SK-N-SH (cell line): ENCODE results near the gene C17orf113. TPM values are rescaled to one million over a fixed set of nuclear protein-coding genes. Genes with fewer than 3 reads are reported as not detected.

Source experiments
- CTCF ChIA-PET: fragments of 300-600, 350-600 bp; formaldehyde crosslinking; extraction: SDS; loops from one replicate; lab custom pipeline; 2021; lab: Yijun Ruan, JAX
- POLR2A ChIA-PET: fragments of 350-600 bp; sonication (Branson Sonifier 250); formaldehyde crosslinking; extraction: SDS; loops from one replicate; lab custom pipeline; 2020; ENCODE audit warnings: antibody characterized with exemption, inconsistent platforms; lab: Yijun Ruan, JAX
- DNase-seq: peaks from one replicate; pipeline ENCODE4 v3.0.0; 2012
- H2AFZ ChIP-seq: fragments of 200-600 bp; sonication (generic); 2 replicates; pipeline ENCODE4 v1.8.1; 2016; ENCODE audit warnings: antibody characterized with exemption, mild to moderate bottlenecking, low read depth
- H3F3A ChIP-seq: fragments of 200-600 bp; sonication (generic); replicated peaks from 2 replicates; pipeline ENCODE3; 2016; ENCODE audit warnings: antibody characterized with exemption, mild to moderate bottlenecking; ENCODE audit not compliant: insufficient read depth
- H3K27ac ChIP-seq, 2 experiments: fragments of 200-500 bp in 1 of 2; fragments of 200-600 bp in 1 of 2; sonication (Bioruptor generic) in 1 of 2; sonication (generic), shearing (Covaris generic) in 1 of 2; 2 replicates each; pipeline versions ENCODE4 v1.5.1 to v1.6.1; 2014 to 2016; ENCODE audit warnings: low read depth in 2 of 2, inconsistent platforms in 1 of 2, low read length in 1 of 2, mild to moderate bottlenecking in 1 of 2, mixed read lengths in 1 of 2
- H3K27me3 ChIP-seq: fragments of 200-600 bp; sonication (generic), shearing (Covaris generic); 2 replicates; pipeline ENCODE4 v1.6.1; 2016; ENCODE audit warnings: mixed run types; ENCODE audit not compliant: insufficient read depth
- H3K36me3 ChIP-seq, 2 experiments: fragments of 200-500 bp in 1 of 2; fragments of 200-600 bp in 1 of 2; sonication (Bioruptor generic) in 1 of 2; sonication (generic) in 1 of 2; replicated peaks in 1 of 2; 2 replicates each; pipeline versions ENCODE3 to v1.5.1; 2014 to 2016; ENCODE audit warnings: low read length in 1 of 2, mild to moderate bottlenecking in 1 of 2; ENCODE audit not compliant: insufficient read depth in 2 of 2, control insufficient read depth in 1 of 2
- H3K4me1 ChIP-seq, 2 experiments: fragments of 200-500 bp in 1 of 2; fragments of 200-600 bp in 1 of 2; sonication (Bioruptor generic) in 1 of 2; sonication (generic), shearing (Covaris generic) in 1 of 2; 2 replicates each; pipeline versions ENCODE4 v1.5.1 to v1.6.1; 2014 to 2016; ENCODE audit warnings: low read depth in 1 of 2, low read length in 1 of 2, mixed run types in 1 of 2; ENCODE audit not compliant: insufficient read depth in 2 of 2, control insufficient read depth in 1 of 2
- H3K4me2 ChIP-seq: fragments of 200-600 bp; sonication (generic), shearing (Covaris generic); 2 replicates; pipeline ENCODE4 v1.6.1; 2017; ENCODE audit warnings: mixed run types
- H3K4me3 ChIP-seq, 2 experiments: fragments of 200-500 bp in 1 of 2; fragments of 200-600 bp in 1 of 2; sonication (Bioruptor generic) in 1 of 2; sonication (generic), shearing (Covaris generic) in 1 of 2; 2 replicates each; pipeline versions ENCODE4 v1.5.1 to v1.8.1; 2014 to 2016; ENCODE audit warnings: low read depth in 2 of 2, inconsistent platforms in 1 of 2, low read length in 1 of 2, mild to moderate bottlenecking in 1 of 2, mixed read lengths in 1 of 2, moderate library complexity in 1 of 2
- H3K79me2 ChIP-seq: fragments of 200-600 bp; sonication (generic); 2 replicates; pipeline ENCODE4 v1.8.1; 2017; ENCODE audit warnings: mild to moderate bottlenecking; ENCODE audit not compliant: insufficient read depth
- H3K9ac ChIP-seq: fragments of 200-600 bp; sonication (generic); 2 replicates; pipeline ENCODE4 v1.6.1; 2017; ENCODE audit warnings: mixed run types
- H3K9me2 ChIP-seq: fragments of 200-600 bp; sonication (generic); 2 replicates; pipeline ENCODE4 v1.6.1; 2017; ENCODE audit warnings: mixed run types
- H3K9me3 ChIP-seq: fragments of 200-600 bp; sonication (generic); 2 replicates; pipeline ENCODE4 v1.6.1; 2017; ENCODE audit warnings: mixed run types, mild to moderate bottlenecking, moderate library complexity
- H4K20me1 ChIP-seq: fragments of 200-600 bp; sonication (generic); 2 replicates; pipeline ENCODE4 v1.6.1; 2017; ENCODE audit warnings: mild to moderate bottlenecking, mixed run types; ENCODE audit not compliant: insufficient read depth
- CHD2 ChIP-seq: fragments of 150-350 bp; IDR thresholded peaks from 2 replicates; pipeline ENCODE4 v1.6.1; 2018; ENCODE audit warnings: low read length; ENCODE audit not compliant: partially characterized antibody
- ELF1 ChIP-seq: IDR thresholded peaks from 2 replicates; pipeline ENCODE4 v1.4.0; 2012
- EP300 ChIP-seq, 2 experiments: IDR thresholded peaks; 2 replicates each; pipeline versions ENCODE4 v1.4.0 to v1.6.1; 2012; ENCODE audit warnings: borderline replicate concordance in 1 of 2, low read depth in 1 of 2, low read length in 1 of 2
- EZH2phosphoT487 ChIP-seq: fragments of 200-600 bp; sonication (generic); IDR thresholded peaks from 2 replicates; pipeline ENCODE4 v1.6.1; 2017; ENCODE audit warnings: low read depth, mixed run types, mild to moderate bottlenecking, antibody characterized with exemption, moderate library complexity, borderline replicate concordance
- FOSL2 ChIP-seq: IDR thresholded peaks from 2 replicates; pipeline ENCODE4 v1.4.0; 2012; ENCODE audit warnings: low read depth, mild to moderate bottlenecking, moderate library complexity, borderline replicate concordance
- GATA2 ChIP-seq: sonication (generic); formaldehyde crosslinking; IDR thresholded peaks from 2 replicates; pipeline ENCODE4 v1.5.0; 2020; ENCODE audit warnings: mild to moderate bottlenecking, missing genetic modification reagents
- IRF3 ChIP-seq: fragments of 150-350 bp; IDR thresholded peaks from 2 replicates; pipeline ENCODE4 v1.6.1; 2016; ENCODE audit warnings: mild to moderate bottlenecking, low read depth, low read length
- JUND ChIP-seq: IDR thresholded peaks from 2 replicates; pipeline ENCODE4 v1.4.0; 2012
- MEF2A ChIP-seq: IDR thresholded peaks from 2 replicates; pipeline ENCODE4 v1.4.0; 2012; ENCODE audit warnings: low read depth, borderline replicate concordance
- NFIC ChIP-seq: IDR thresholded peaks from 2 replicates; pipeline ENCODE4 v1.4.0; 2012; ENCODE audit warnings: borderline replicate concordance
- PBX3 ChIP-seq: IDR thresholded peaks from 2 replicates; pipeline ENCODE4; 2012
- POLR2AphosphoS5 ChIP-seq: IDR thresholded peaks from 2 replicates; pipeline ENCODE4 v1.6.1; 2012; ENCODE audit warnings: low read depth, low read length
- RAD21 ChIP-seq: IDR thresholded peaks from 2 replicates; pipeline ENCODE4 v1.6.1; 2012; ENCODE audit warnings: mild to moderate bottlenecking, low read length
- SMC3 ChIP-seq: IDR thresholded peaks from 2 replicates; pipeline ENCODE4 v1.6.1; 2012; ENCODE audit warnings: low read depth, low read length, improper control_type of control experiment
- TAF1 ChIP-seq: IDR thresholded peaks from 2 replicates; pipeline ENCODE4 v1.6.1; 2012; ENCODE audit warnings: low read depth, mild to moderate bottlenecking, low read length, moderate library complexity, borderline replicate concordance
- TEAD4 ChIP-seq: IDR thresholded peaks from 2 replicates; pipeline ENCODE4 v1.4.0; 2012; ENCODE audit warnings: mild to moderate bottlenecking, borderline replicate concordance; ENCODE audit not compliant: insufficient read depth
- USF1 ChIP-seq: IDR thresholded peaks from 2 replicates; pipeline ENCODE4 v1.4.0; 2012; ENCODE audit warnings: low read depth, borderline replicate concordance
- YY1 ChIP-seq: IDR thresholded peaks from 2 replicates; pipeline ENCODE4 v1.4.0; 2012; ENCODE audit warnings: low read depth, mild to moderate bottlenecking
- WGBS: methylation state at CpG from one replicate; pipeline ENCODE4 v1.1.6; 2017; ENCODE audit warnings: low lambda C conversion rate; 5-methylcytosine and 5-hydroxymethylcytosine counted together
- polyA plus RNA-seq, 3 experiments: library from polyadenylated mRNA; depleted of rRNA; stranded (reverse); fragments of >200 nt; gene quantifications; 2 replicates each; pipeline ENCODE4 v1.2.3, GENCODE V29; 2012

Gene C17orf113
- polyA plus RNA-seq, 1 of the 3 experiments (the other 2 are of a cell fraction): 0.44 TPM

GRCh38 chr17:42058063-42058462 is 7.7 kb upstream of the C17orf113 start:
- POLR2A ChIA-PET: no interaction called here
- CTCF ChIA-PET: interaction anchor here (0.6 to 3.6 kb wide), 4 partner anchors 9 to 44 kb away, joined by 3 to 16 read pairs (median 5); partner anchors contain the start of gene DNAJC7
- Histone ChIP-seq H3F3A (no peaks in the 10 kb centered on the region), H3K4me2 (no peak overlapping the region), H3K9ac (no peak overlapping the region), H3K9me3 (no peaks in the 10 kb centered on the region), H3K27me3 (peaks cover 11% of the 10 kb centered on the region), H2AFZ (no peak overlapping the region), H4K20me1 (no peaks in the 10 kb centered on the region), H3K4me3 (no peak overlapping the region), H3K79me2 (no peaks in the 10 kb centered on the region), H3K27ac (no peak overlapping the region), H3K9me2 (no peaks in the 10 kb centered on the region), H3K4me1 (no peaks in the 10 kb centered on the region; a peak in 1 of 4 replicates), H3K36me3 (no peaks in the 10 kb centered on the region)
- WGBS: 78% methylated on average over 7 of the region's 7 CpGs
- TF ChIP-seq YY1 (no peak), JUND (no peak), ELF1 (no peak), EP300 (IDR thresholded peaks at IDR 0.05; ENCODE audit: borderline replicate concordance in 1 of 2, low read depth in 1 of 2, low read length in 1 of 2) (no peak), GATA2 (no peak), POLR2AphosphoS5 (no peak), CHD2 (no peak), IRF3 (no peak), USF1 (no peak), MEF2A (no peak)
- no peak for DNase-seq

GRCh38 chr17:42056635-42057034 is 6.2 kb upstream of the C17orf113 start:
- H3K36me3 ChIP-seq: no peaks in the 10 kb centered on the region
- POLR2A ChIA-PET: no interaction called here

More at GRCh38 chr17:42056635-42057034, 6.2 kb upstream of the C17orf113 start:
- Histone ChIP-seq H3K9me3 (no peaks in the 10 kb centered on the region), H3K4me2 (no peak overlapping the region), H2AFZ (no peak overlapping the region), H3K27me3 (peaks cover 15% of the 10 kb centered on the region), H3F3A (no peaks in the 10 kb centered on the region), H3K9ac (no peak overlapping the region), H3K27ac (no peak overlapping the region), H3K9me2 (no peaks in the 10 kb centered on the region), H3K4me1 (no peaks in the 10 kb centered on the region; a peak in 1 of 4 replicates), H4K20me1 (no peaks in the 10 kb centered on the region), H3K4me3 (no peak overlapping the region), H3K79me2 (no peaks in the 10 kb centered on the region)
- WGBS: 80% methylated on average over 3 of the region's 3 CpGs
- TF ChIP-seq FOSL2 (no peak), EZH2phosphoT487 (no peak), TAF1 (no peak), SMC3 (no peak), MEF2A (no peak), TEAD4 (no peak), GATA2 (no peak), PBX3 (no peak), NFIC (no peak), RAD21 (no peak)
- CTCF ChIA-PET: interaction anchor here (1.0 to 4.1 kb wide), 3 partner anchors 11 to 45 kb away, joined by 4 to 26 read pairs (median 7); no protein-coding TSS in a partner anchor
- DNase-seq: no peak
